Lung (tissue), 12 donors: ENCODE data around the gene CCDC86. TPM values are rescaled to one million over a fixed set of nuclear protein-coding genes. Genes with fewer than 3 reads are reported as not detected.

Source experiments
- ATAC-seq: fragments of 200-7000 bp; cut with Tn5 transposase; one replicate; pipeline ENCODE4 v1.9.1; 2020; ENCODE audit warnings: moderate number of reproducible peaks; ENCODE audit not compliant: insufficient read depth, low FRiP score
- DNase-seq, 3 donors: peaks; one replicate each; pipeline ENCODE4 v3.0.0-alpha.2; 2013 to 2017
- H3K27ac ChIP-seq, 2 donors: one replicate each; pipeline ENCODE4 v1.5.1; 2013; ENCODE audit warnings: mild to moderate bottlenecking in 2 of 2, moderate library complexity in 2 of 2, control low read depth in 1 of 2, inconsistent platforms in 1 of 2, low read depth in 1 of 2, low read length in 1 of 2
- H3K27me3 ChIP-seq, 3 donors: one replicate each; pipeline ENCODE4 v1.5.1; 2013; ENCODE audit warnings: low read length in 2 of 3; ENCODE audit not compliant: control insufficient read depth in 3 of 3, insufficient read depth in 3 of 3
- H3K36me3 ChIP-seq, 4 donors: one replicate each; pipeline ENCODE4 v1.5.1; 2013; ENCODE audit warnings: low read length in 4 of 4, mild to moderate bottlenecking in 1 of 4, moderate library complexity in 1 of 4; ENCODE audit not compliant: control insufficient read depth in 4 of 4, insufficient read depth in 4 of 4
- H3K4me1 ChIP-seq, 5 donors: one replicate each; pipeline ENCODE4 v1.5.1; 2013; ENCODE audit warnings: low read length in 5 of 5, mild to moderate bottlenecking in 2 of 5, moderate library complexity in 1 of 5; ENCODE audit not compliant: control insufficient read depth in 5 of 5, insufficient read depth in 5 of 5
- H3K4me3 ChIP-seq: one replicate; pipeline ENCODE4 v1.5.1; 2013; ENCODE audit warnings: mild to moderate bottlenecking, control low read depth, moderate library complexity
- H3K9ac ChIP-seq, 2 donors: one replicate each; pipeline ENCODE4 v1.5.1; 2013; ENCODE audit warnings: low read length in 2 of 2, control low read depth in 1 of 2; ENCODE audit not compliant: insufficient read depth in 1 of 2
- H3K9me3 ChIP-seq, 4 donors: one replicate each; pipeline ENCODE4 v1.5.1; 2013; ENCODE audit warnings: low read length in 3 of 4, mild to moderate bottlenecking in 1 of 4, moderate library complexity in 1 of 4; ENCODE audit not compliant: control insufficient read depth in 4 of 4, insufficient read depth in 3 of 4
- WGBS, 2 donors: extraction: QIAGEN DNeasy Blood & Tissue Kit; methylation state at CpG; one replicate each; pipeline ENCODE4 v1.1.7; 2013; 5-methylcytosine and 5-hydroxymethylcytosine counted together
- polyA plus RNA-seq, 2 donors: library from polyadenylated mRNA; stranded (reverse); fragments of 200-250 nt; gene quantifications; one replicate each; pipeline ENCODE4 v1.2.1, GENCODE V29; 2013
- total RNA-seq, 2 donors: library from RNA; depleted of rRNA in 1 of 2; stranded (reverse); fragments of >200 nt in 1 of 2; gene quantifications; one replicate each; pipeline ENCODE4 v1.2.1, GENCODE V29; 2014 to 2021
- TF ChIP-seq, protein P1 (sequence below): IDR thresholded peaks from 2 replicates; pipeline ENCODE4 v1.5.1; 2012; ENCODE audit warnings: mild to moderate bottlenecking; ENCODE audit errors: control extremely low read depth, extremely low read depth
- donor health status: control.
- donor health status: control.
- donor health status: Bipolar disorder and iron deficiency.
- donor health status: healthy.
- donor health status: DM: yes; HTN: yes; CAD: no.

CCDC86 gene
- total and polyA plus RNA-seq, 4 donors, result 8.7 to 25.0 (median 15.0) TPM

DNA sequence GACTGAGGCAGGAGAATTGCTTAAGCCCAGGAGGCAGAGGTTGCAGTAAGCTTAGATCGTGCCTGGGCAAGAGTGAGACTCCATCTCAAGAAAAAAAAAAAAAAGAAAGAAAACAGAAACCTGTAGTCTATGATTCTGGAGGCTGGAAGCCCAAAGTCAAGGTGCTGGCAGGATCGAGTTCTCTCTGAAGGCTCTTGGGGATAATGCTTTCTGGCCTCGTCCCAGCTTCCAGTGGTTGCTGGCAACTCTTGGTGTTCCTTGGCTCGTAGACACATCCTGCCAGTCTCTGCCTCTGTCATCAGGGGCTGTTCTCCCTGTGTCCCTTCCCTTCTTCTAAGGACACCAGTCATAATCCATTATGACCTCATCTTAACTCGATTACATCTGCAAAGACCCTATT lies 16.8 kb upstream of the CCDC86 start:
- TF ChIP-seq, protein P1, sequence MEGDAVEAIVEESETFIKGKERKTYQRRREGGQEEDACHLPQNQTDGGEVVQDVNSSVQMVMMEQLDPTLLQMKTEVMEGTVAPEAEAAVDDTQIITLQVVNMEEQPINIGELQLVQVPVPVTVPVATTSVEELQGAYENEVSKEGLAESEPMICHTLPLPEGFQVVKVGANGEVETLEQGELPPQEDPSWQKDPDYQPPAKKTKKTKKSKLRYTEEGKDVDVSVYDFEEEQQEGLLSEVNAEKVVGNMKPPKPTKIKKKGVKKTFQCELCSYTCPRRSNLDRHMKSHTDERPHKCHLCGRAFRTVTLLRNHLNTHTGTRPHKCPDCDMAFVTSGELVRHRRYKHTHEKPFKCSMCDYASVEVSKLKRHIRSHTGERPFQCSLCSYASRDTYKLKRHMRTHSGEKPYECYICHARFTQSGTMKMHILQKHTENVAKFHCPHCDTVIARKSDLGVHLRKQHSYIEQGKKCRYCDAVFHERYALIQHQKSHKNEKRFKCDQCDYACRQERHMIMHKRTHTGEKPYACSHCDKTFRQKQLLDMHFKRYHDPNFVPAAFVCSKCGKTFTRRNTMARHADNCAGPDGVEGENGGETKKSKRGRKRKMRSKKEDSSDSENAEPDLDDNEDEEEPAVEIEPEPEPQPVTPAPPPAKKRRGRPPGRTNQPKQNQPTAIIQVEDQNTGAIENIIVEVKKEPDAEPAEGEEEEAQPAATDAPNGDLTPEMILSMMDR, result no peak
- H3K27me3 ChIP-seq, result peaks cover 0 to 13% (median 0%) of the 10 kb centered on the region in 3 donors
- 89 to 94% methylated on average over 5 of the region's 5 CpGs for WGBS, 2 donors
- ATAC-seq, result no peak
- H3K27ac ChIP-seq, result no peak overlapping the region
- no peak overlapping the region for H3K9ac ChIP-seq
- DNase-seq, result no peak
- H3K4me3 ChIP-seq, result no peak overlapping the region
- no peaks in the 10 kb centered on the region for H3K9me3 ChIP-seq
- H3K36me3 ChIP-seq, result no peaks in the 10 kb centered on the region
- no peaks in the 10 kb centered on the region for H3K4me1 ChIP-seq

DNA sequence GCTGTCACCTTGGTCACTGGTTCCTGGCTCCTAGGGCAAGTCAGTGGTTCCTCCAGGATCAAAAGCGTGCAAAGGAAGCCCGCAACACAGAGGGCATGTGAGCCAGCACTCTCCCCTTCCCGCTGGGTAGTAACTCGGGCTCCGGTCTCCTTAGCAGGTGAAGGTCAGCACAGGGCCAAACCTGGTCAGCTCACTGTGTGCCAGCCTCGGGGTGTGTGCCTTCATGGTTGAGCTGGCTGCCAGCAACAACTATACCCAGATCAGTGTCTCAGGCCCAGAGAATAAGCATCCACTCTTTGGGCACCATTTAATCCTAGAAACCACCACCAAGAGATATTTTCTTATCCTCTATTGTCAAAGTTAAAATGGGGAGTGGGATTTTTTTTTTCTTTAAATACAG lies 16.1 kb upstream of the CCDC86 start:
- H3K4me1 ChIP-seq, result no peaks in the 10 kb centered on the region
- H3K9ac ChIP-seq, result no peak overlapping the region
- 72 to 94% methylated on average over 5 to 6 of the region's 6 CpGs for WGBS, 2 donors
- H3K4me3 ChIP-seq, result no peak overlapping the region
- ATAC-seq, result no peak
- H3K9me3 ChIP-seq, result no peaks in the 10 kb centered on the region
- peaks cover 0 to 12% (median 0%) of the 10 kb centered on the region in 3 donors for H3K27me3 ChIP-seq
- DNase-seq, result no peak
- H3K36me3 ChIP-seq, result no peaks in the 10 kb centered on the region
- H3K27ac ChIP-seq, result no peak overlapping the region
- TF ChIP-seq, protein P1, result no peak

DNA sequence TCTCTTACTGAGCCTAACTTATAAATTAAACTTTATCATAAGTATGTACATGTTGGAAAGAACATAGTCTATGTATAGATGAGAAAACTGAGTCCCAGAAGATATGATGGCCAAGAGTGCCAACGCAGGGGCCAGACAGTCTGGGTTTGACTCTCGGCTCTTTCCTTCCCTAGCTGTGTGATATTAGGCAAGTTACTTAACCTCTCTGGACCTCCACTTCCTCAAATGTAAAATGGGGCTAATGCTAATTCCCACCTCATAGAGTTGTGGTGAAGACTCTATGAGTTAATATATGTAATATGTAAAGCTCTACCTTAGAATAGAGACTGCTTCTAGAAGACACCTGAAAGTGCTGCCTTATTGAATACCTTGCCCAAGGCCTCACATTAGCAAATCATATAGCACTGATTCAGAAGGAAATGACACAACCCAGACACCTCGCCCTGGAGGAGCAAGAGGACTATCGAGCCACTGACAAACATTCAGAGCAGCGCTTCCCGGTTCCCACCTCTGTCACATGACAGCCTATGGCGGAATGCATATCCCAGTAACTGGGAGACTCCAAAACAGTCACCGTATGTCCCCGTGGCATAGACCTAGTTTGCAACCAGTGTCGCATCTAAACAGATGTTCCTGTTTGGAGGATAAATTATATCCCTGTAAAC lies 11.3 kb upstream of the CCDC86 start:
- TF ChIP-seq, protein P1, result no peak
- no peaks in the 10 kb centered on the region for H3K9me3 ChIP-seq
- DNase-seq, result no peak
- ATAC-seq, result no peak
- no peak overlapping the region for H3K27ac ChIP-seq
- H3K4me1 ChIP-seq, result no peaks in the 10 kb centered on the region
- no peaks in the 10 kb centered on the region for H3K36me3 ChIP-seq
- H3K27me3 ChIP-seq, result peaks cover 0 to 23% (median 0%) of the 10 kb centered on the region in 3 donors
- no peak overlapping the region for H3K9ac ChIP-seq
- H3K4me3 ChIP-seq, result no peak overlapping the region
- WGBS, 2 donors, result 42 to 45% methylated on average over 10 of the region's 10 CpGs

DNA sequence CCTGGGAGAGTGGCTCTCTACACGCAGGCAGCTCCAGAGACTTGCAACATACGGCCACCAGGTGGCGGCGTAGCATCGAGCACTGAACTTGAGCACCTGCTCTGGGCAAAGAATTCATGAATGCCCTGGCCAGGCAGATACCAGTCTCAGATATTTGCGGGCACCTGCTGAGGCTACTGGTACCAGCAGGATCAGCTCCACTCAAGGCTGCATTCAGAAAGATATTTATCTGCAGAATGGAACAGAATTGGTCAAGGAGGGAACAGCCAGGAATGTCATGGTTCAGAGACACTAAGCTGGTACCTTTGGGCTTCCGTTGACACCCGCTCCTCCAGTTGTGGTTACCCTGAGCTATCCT lies 10.8 kb upstream of the CCDC86 start:
- H3K27me3 ChIP-seq, result peaks cover 0 to 23% (median 0%) of the 10 kb centered on the region in 3 donors
- DNase-seq (peak; percentile 77 to 79 (median 77)), ATAC-seq (peak; percentile 87)
- 18 to 22% methylated on average over 8 of the region's 8 CpGs for WGBS, 2 donors
- no peaks in the 10 kb centered on the region for H3K4me1 ChIP-seq
- TF ChIP-seq, protein P1, result peak; percentile 96
- H3K4me3 ChIP-seq, result no peak overlapping the region
- no peak overlapping the region for H3K9ac ChIP-seq
- no peaks in the 10 kb centered on the region for H3K36me3 ChIP-seq
- H3K9me3 ChIP-seq, result no peaks in the 10 kb centered on the region
- H3K27ac ChIP-seq, result no peak overlapping the region
